IPS-15b (cell line): Measurements from ENCODE around the gene COL18A1.

Source experiments
- H3K27me3 ChIP-seq: one replicate; pipeline ENCODE4 v1.6.1; 2013; ENCODE audit warnings: low read length; ENCODE audit not compliant: control insufficient read depth, insufficient read depth
- H3K36me3 ChIP-seq: one replicate; pipeline ENCODE4 v1.6.1; 2013; ENCODE audit warnings: low read length; ENCODE audit not compliant: control insufficient read depth, insufficient read depth
- H3K4me1 ChIP-seq: one replicate; pipeline ENCODE4 v1.6.1; 2013; ENCODE audit warnings: mild to moderate bottlenecking, low read length; ENCODE audit not compliant: control insufficient read depth, insufficient read depth
- H3K4me3 ChIP-seq: one replicate; pipeline ENCODE4 v1.5.1; 2013; ENCODE audit warnings: low read depth, low read length
- H3K9ac ChIP-seq: one replicate; pipeline ENCODE4 v1.6.1; 2013; ENCODE audit warnings: low read depth, mild to moderate bottlenecking, low read length
- H3K9me3 ChIP-seq: one replicate; pipeline ENCODE4 v1.6.1; 2013; ENCODE audit warnings: mild to moderate bottlenecking, low read length; ENCODE audit not compliant: control insufficient read depth, insufficient read depth

COL18A1 gene

GRCh38 chr21:45396620-45396995, 8.4 kb upstream of the COL18A1 start:
- H3K36me3 ChIP-seq: no peaks in the 10 kb centered on the region
- no peaks in the 10 kb centered on the region for H3K9me3 ChIP-seq
- no peak overlapping the region for H3K9ac ChIP-seq
- H3K4me3 ChIP-seq: no peak overlapping the region
- no peaks in the 10 kb centered on the region for H3K27me3 ChIP-seq
- no peaks in the 10 kb centered on the region for H3K4me1 ChIP-seq

- Histone ChIP-seq H3K9ac (no peak overlapping the region), H3K9me3 (no peaks in the 10 kb centered on the region), H3K4me3 (no peak overlapping the region), H3K27me3 (no peaks in the 10 kb centered on the region), H3K36me3 (no peaks in the 10 kb centered on the region), H3K4me1 (no peaks in the 10 kb centered on the region)
Observed at GRCh38 chr21:45397381-45397780, 7.6 kb upstream of the COL18A1 start.

- peaks cover 6% of the 10 kb centered on the region for H3K27me3 ChIP-seq
- no peak overlapping the region for H3K4me3 ChIP-seq
- H3K9ac ChIP-seq: no peak overlapping the region
- no peaks in the 10 kb centered on the region for H3K36me3 ChIP-seq
- H3K9me3 ChIP-seq: no peaks in the 10 kb centered on the region
- H3K4me1 ChIP-seq: peaks cover 2% of the 10 kb centered on the region
Observed at GRCh38 chr21:45401054-45401518, 3.9 kb upstream of the COL18A1 start.

- Histone ChIP-seq H3K4me1 (peaks cover 7% of the 10 kb centered on the region), H3K4me3 (no peak overlapping the region), H3K9ac (no peak overlapping the region), H3K36me3 (no peaks in the 10 kb centered on the region), H3K27me3 (peaks cover 6% of the 10 kb centered on the region), H3K9me3 (no peaks in the 10 kb centered on the region)
Observed at GRCh38 chr21:45401916-45402900, 2.8 kb upstream of the COL18A1 start.

GRCh38 chr21:45403133-45403824, 1.7 kb upstream of the COL18A1 start:
- H3K9me3 ChIP-seq: no peaks in the 10 kb centered on the region
- H3K9ac ChIP-seq: no peak overlapping the region

DNA sequence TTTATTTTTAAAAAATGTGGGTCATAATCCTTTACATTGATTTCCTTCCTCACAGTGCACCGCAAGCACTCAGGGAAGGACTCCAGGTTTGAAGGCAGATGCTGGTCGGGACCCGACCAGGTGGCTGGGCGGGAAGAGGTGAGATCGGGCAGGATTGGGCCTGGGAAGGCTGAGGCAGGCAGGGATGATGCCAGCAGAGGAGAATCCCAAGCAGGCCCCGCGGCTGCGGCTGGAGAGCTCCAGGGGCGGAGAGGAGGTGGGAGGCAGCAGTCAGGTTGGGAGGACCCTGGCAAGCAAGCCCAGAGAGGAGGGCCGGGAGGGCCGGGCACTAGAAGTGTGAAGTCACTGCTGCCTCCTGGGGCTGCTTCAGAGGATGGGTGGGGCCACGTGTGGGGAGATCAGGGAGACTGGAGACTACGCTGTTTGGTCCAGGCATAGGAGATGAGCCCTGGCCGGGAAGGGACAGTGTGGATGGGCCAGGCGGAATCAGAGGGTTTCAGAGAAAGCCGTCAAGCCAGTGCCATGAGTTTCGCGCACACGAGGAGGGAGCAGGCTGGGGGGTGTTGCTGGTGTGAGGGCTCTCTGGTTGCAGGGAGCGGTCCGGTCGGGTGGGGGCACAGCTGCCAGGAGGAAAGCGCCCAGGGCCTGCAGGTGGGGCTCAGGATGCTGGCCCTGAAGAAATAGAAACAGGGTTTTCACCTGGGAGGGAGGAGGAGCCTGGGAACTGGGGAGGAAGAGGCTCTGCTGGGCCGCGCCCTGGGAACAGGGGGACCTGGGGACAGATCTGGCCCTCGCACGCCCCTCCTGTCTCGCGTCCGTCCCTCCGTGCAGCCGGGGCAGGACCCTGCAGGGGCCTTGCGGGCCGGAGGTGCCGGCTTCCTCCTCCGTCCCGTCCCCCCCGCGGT, 888 bp upstream of the COL18A1 start:
- no peak overlapping the region for H3K9ac ChIP-seq
- peaks cover 4% of the 10 kb centered on the region for H3K36me3 ChIP-seq
- peaks cover 21% of the 10 kb centered on the region for H3K4me1 ChIP-seq
- H3K4me3 ChIP-seq: peak overlapping the region; percentile 55
- peaks cover 6% of the 10 kb centered on the region for H3K27me3 ChIP-seq
- H3K9me3 ChIP-seq: no peaks in the 10 kb centered on the region

More at GRCh38 chr21:45403133-45403824, 1.7 kb upstream of the COL18A1 start:
- Histone ChIP-seq H3K36me3 (peaks cover 3% of the 10 kb centered on the region), H3K4me3 (no peak overlapping the region), H3K27me3 (peaks cover 6% of the 10 kb centered on the region), H3K4me1 (peaks cover 17% of the 10 kb centered on the region)

DNA sequence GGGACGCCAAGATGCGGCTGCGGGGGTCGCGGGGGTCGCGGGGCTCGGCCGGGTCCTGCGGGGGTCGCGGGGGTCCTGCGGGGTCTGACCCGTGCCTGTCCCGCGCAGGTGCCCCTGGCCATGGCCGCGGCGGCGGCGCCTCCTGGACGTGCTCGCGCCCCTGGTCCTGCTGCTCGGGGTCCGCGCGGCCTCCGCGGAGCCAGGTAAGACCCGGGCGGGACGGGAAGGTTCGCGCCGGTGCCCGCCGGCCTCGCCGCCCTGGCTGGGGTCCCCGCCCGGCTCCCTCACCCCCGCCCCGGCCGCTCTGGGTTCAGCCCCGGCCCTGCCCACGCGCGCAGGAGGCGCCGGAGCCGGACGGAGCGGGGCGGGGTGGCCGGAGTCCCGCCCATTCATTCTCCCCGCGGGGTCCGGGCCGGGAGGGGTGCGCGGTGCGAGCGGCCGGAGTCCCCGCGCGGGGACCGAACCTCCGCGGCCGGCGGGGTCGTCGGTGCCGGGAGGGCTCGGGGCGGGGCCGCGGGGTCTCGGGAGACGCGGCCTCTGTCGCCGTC, 380 bp downstream of the COL18A1 start:
- H3K4me3 ChIP-seq: peak overlapping the region; percentile 49
- peaks cover 21% of the 10 kb centered on the region for H3K4me1 ChIP-seq
- H3K27me3 ChIP-seq: peaks cover 6% of the 10 kb centered on the region
- H3K9ac ChIP-seq: no peak overlapping the region
- no peaks in the 10 kb centered on the region for H3K9me3 ChIP-seq
- peaks cover 11% of the 10 kb centered on the region for H3K36me3 ChIP-seq

- Histone ChIP-seq H3K9ac (peak overlapping the region; percentile 47), H3K4me1 (peaks cover 21% of the 10 kb centered on the region), H3K36me3 (peaks cover 14% of the 10 kb centered on the region), H3K4me3 (peak overlapping the region; percentile 49), H3K9me3 (no peaks in the 10 kb centered on the region), H3K27me3 (peaks cover 6% of the 10 kb centered on the region)
Observed at GRCh38 chr21:45405819-45406762, 1.1 kb downstream of the COL18A1 start.

- Histone ChIP-seq H3K9me3 (no peaks in the 10 kb centered on the region), H3K4me3 (peak overlapping the region; percentile 49), H3K4me1 (peaks cover 21% of the 10 kb centered on the region), H3K36me3 (peaks cover 14% of the 10 kb centered on the region), H3K9ac (peak overlapping the region; percentile 47), H3K27me3 (peaks cover 6% of the 10 kb centered on the region)
Observed at GRCh38 chr21:45406801-45407628, 2.0 kb downstream of the COL18A1 start.
